Loucy (cell line): ENCODE data around the gene GPC3.
"Not testable (repeated sequence)": the region's sequence is repeated elsewhere in the genome, so short reads cannot be mapped to it uniquely, and the experiment has no call there.

Experiments
- EZH2phosphoT487 ChIP-seq: fragments of 200-600 bp; IDR thresholded peaks from 2 replicates; pipeline ENCODE4 v1.6.1; 2018; ENCODE audit warnings: antibody characterized with exemption, mild to moderate bottlenecking, moderate library complexity, borderline replicate concordance
- TF ChIP-seq, protein P1 (sequence below): fragments of 200-600 bp; sonication (generic); conservative IDR thresholded peaks from 2 replicates; pipeline ENCODE4 v1.5.1; 2014; ENCODE audit warnings: mild to moderate bottlenecking, antibody characterized with exemption, low read length

GRCh38 chrX:133991057-133991456 is 5.7 kb upstream of the GPC3 start:
- not testable (repeated sequence) for TF ChIP-seq EZH2phosphoT487
- TF ChIP-seq, protein P1, sequence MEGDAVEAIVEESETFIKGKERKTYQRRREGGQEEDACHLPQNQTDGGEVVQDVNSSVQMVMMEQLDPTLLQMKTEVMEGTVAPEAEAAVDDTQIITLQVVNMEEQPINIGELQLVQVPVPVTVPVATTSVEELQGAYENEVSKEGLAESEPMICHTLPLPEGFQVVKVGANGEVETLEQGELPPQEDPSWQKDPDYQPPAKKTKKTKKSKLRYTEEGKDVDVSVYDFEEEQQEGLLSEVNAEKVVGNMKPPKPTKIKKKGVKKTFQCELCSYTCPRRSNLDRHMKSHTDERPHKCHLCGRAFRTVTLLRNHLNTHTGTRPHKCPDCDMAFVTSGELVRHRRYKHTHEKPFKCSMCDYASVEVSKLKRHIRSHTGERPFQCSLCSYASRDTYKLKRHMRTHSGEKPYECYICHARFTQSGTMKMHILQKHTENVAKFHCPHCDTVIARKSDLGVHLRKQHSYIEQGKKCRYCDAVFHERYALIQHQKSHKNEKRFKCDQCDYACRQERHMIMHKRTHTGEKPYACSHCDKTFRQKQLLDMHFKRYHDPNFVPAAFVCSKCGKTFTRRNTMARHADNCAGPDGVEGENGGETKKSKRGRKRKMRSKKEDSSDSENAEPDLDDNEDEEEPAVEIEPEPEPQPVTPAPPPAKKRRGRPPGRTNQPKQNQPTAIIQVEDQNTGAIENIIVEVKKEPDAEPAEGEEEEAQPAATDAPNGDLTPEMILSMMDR: not testable (repeated sequence)
